ENCODE measurements around the gene ZSCAN12. TPM values are rescaled to one million over a fixed set of nuclear protein-coding genes. Genes with fewer than 3 reads are reported as not detected.

ZSCAN12 gene
- total RNA-seq, 1 donor from 2014 or later: 6.2 TPM

DNA sequence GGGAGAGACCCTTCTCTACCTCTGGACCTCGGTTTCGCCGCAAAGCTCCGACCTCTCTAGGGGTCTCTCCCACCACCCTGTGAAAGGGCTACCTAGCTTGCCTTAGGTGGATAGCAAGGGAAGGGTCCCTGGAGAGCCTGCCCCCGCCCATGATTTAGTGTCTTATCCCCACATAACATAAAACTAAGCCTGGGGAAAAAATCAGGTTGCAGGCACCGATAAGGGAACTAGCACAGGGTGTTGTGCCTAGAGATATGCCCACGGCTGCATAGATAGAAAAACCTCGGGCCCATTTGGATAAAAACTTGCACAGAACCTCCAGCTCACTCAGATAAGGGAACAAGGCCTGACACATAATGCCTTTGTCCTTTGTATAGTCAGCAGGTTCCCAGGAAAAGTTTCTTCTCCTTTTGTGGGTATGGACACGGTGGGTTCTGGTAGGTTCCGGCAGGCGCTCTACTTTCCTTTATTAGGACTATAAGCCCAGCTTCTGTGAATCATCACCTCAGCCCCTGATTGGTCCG, 64.4 kb downstream of the ZSCAN12 start:
- intact Hi-C loops (cut with micrococcal nuclease): loop anchor here (1.0 to 5.0 kb wide), 6 partner anchors 54 to 863 kb away; partner anchors contain the start of genes PGBD1, ZNF184, ZSCAN12 and ZSCAN23

DNA sequence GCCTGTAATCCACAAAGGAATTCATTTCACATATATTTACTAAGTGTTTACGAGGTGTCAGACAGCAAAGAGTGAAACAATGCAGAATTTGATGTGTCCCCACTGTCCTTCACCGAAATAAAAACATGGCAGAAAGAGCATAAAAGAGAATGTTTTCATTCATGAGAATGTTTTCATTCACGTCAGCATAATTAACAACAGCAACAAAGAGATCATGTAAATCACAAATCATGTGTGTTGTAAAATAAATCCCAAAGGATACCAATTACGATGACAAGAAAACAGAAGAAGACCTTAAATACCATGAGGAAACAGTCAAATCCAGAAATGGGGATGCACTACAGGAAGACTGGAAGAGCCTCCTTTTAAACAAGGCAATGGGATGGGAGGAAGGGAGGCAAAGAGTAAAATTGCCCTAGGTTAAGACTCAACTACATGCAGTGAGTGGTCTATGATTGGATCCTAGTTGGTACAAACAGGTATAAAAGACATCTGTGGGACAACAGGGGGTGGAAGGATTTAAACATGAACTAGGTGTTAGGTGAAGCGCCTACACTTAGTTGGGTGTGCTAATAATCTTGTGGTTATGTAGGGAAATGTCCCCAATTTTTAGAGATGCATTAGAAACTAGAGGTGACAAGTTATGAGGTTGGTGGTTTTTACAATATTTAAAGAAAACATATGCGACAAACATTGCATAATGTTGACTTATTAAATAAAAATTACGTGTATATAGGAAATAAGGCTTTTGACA, 65.1 kb downstream of the ZSCAN12 start:
- intact Hi-C loops (cut with micrococcal nuclease): loop anchor here (1.0 to 5.0 kb wide), 6 partner anchors 53 to 862 kb away; partner anchors contain the start of genes PGBD1, ZNF184, ZSCAN12 and ZSCAN23

DNA sequence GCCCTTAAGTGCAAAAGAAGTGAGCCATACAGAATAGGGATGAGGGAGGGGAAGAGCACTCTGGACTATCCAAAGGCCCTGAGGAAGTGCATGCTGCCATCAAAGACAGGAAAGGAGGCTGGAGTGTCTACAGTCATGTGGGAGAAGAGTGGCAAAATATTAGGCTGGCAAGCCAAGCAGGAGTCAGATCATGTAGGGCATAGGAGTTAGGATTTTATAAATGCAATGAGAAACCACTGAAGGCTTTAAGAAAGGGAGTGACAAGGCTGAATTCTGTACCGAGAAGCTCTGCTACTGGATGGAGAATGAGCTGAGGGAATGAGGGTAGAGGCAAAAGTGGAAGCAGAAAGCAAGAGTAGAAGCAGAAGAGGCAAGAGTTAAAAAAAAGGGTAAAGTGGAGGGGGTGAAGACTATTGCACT, 65.9 kb downstream of the ZSCAN12 start:
- intact Hi-C loops (cut with micrococcal nuclease): loop anchor here (2.0 kb wide), 1 partner anchor 439 kb away; no protein-coding TSS in a partner anchor

DNA sequence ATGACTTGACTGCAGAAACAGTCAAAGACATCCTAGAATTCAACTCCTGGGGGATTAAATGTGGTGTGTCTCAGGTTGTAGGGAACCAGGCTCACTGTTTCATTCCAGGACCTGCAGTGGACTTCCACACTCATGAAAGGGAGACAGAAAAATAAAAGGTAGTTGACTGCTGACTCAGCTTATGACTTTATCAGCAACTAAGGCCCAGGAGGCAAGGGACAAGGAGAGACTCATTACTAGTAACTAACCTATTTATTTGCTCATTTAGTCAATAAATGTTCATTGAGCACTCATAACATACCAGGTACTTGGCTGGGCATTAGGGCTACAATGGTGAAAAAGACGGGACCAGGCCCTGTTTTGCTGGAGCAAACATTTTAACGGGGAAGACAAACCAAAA, 66.5 kb downstream of the ZSCAN12 start:
- intact Hi-C loops (cut with micrococcal nuclease): no loop called here

DNA sequence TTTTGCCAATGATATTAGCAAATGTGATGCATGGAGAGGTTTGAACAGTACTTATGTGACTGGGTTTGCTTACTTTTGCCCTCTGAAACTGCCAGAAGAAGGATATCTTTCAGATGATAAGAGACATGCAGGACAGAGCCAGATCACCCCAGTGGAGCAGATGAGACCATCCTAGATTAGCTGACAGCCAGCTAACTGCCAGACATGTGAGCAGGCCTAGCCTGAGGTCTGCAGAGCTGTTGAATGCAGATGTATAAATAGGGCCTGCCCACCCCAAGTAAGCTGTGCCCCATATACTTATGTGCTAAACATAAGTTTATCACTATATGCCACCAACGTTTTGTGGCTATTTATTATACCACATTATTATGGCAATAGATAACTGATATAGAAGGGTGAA, 69.5 kb downstream of the ZSCAN12 start:
- intact Hi-C loops (cut with micrococcal nuclease): no loop called here

Other genes with a start within 250 kb of the ZSCAN12 start
- gene ZSCAN9, start 174.5 kb downstream of the ZSCAN12 start, total RNA-seq: 5.8 and 6.4 TPM in 2 replicates
- 7.3 and 8.5 TPM in 2 replicates for gene ZKSCAN4, start 147.5 kb downstream of the ZSCAN12 start, total RNA-seq
- gene NKAPL, start 140.4 kb downstream of the ZSCAN12 start, total RNA-seq: 0.17 TPM in 2 replicates
- gene ZSCAN26, start 132.6 kb downstream of the ZSCAN12 start, total RNA-seq: 9.6 and 9.9 TPM in 2 replicates
- gene PGBD1, start 118.2 kb downstream of the ZSCAN12 start, total RNA-seq: 1.9 and 2.2 TPM in 2 replicates
- gene ZSCAN31, start 63.6 kb downstream of the ZSCAN12 start, total RNA-seq: 0.56 and 1.3 TPM in 2 replicates
- 4.2 and 5.0 TPM in 2 replicates for gene ZKSCAN3, start 49.8 kb downstream of the ZSCAN12 start, total RNA-seq
- gene ZSCAN23, start 43.7 kb upstream of the ZSCAN12 start, total RNA-seq: 1.6 and 2.5 TPM in 2 replicates
- gene GPX6, start 116.0 kb upstream of the ZSCAN12 start, total RNA-seq: not detected in 2 replicates
- not detected in 2 replicates for gene GPX5, start 126.1 kb upstream of the ZSCAN12 start, total RNA-seq